Measurements from ENCODE around the gene UMAD1.
A peak's percentile ranks its signal among the peaks of the same experiment; 100 is the strongest.

UMAD1 gene

GRCh38 chr7:7693881-7694280 is 53.3 kb downstream of the UMAD1 start:
- no peak for FAIRE-seq

DNA sequence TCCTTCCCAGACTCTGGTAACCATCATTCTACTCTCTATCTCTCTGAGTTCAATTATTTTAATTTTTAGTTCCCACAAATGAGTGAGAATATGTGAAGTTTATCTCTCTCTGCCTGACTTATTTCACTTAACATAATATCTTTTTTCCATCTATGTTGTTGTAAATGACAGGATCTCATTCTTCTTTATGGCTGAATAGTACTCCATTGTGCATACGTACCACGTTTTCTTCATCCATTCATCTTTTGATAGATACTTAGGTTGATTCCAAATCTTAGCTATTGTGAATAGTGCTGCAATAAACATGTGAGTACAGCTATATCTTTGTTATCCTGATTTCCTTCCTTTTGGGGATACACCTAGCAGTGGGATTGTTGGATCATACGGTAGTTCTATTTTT is 54.0 kb downstream of the UMAD1 start:
- no peak for FAIRE-seq

DNA sequence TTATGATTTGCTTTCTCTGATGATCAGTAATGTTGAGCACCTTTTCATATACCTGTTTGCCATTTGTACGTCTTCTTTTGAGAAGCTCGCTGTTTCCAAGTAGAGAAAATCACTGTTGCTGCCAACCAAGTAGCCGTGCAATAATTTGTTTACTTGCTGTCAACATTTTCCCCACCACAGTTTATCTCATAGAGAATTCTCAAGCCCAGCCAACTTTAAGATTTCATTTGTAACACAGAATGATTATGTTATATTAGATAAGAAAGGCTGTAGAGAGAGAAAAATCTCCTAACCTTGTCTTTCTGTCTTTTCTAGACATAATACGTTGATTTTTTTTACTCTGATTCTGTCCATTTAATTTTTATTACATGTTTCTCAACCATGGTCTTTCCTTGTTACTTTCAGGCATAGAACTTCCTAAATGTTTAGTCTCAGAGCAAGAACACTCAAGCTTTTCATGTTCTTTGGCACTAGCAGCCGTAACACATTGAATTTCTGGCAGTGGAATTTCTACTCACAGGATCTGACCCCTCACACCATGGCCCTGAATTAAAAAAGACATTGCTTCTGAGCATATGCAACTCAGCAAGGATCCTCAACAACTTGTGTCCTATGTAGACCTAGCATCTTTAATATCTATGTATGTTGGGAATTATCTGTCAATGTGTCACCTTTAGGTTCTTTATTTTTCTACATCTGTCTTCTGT is 54.7 kb downstream of the UMAD1 start:
- FAIRE-seq, result no peak

GRCh38 chr7:7696458-7697119 is 56.0 kb downstream of the UMAD1 start:
- no peak for FAIRE-seq

GRCh38 chr7:7698930-7699329 is 58.4 kb downstream of the UMAD1 start:
- no peak for FAIRE-seq

DNA sequence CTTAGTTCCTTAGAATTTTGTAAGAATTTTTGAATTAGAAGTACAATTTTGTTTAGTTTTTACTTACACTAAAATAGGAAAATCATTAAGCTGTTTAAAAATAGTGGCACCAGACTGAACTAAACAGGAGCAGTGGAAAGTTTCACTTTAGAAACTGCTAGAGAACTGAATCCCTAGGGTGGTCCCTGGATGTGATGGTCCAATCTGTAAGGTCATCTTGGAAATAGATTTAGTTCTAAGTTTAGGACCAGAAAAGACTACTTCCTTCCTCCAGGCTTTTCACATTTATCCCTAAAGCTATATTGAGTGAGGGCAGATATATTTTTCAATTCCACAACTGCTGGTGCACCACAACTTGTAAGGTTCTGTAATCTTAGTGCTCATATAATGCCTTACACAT is 58.8 kb downstream of the UMAD1 start:
- FAIRE-seq, result no peak

- FAIRE-seq, result no peak
Measured at GRCh38 chr7:7699970-7700369, 59.4 kb downstream of the UMAD1 start.

GRCh38 chr7:7701527-7701926 is 61.0 kb downstream of the UMAD1 start:
- no peak for FAIRE-seq

GRCh38 chr7:7702826-7703225 is 62.3 kb downstream of the UMAD1 start:
- peak; percentile 83 for FAIRE-seq

GRCh38 chr7:7703427-7703826 is 62.9 kb downstream of the UMAD1 start:
- FAIRE-seq, result no peak

- no peak for FAIRE-seq
Measured at GRCh38 chr7:7704867-7705266, 64.3 kb downstream of the UMAD1 start.

- FAIRE-seq, result no peak
Measured at GRCh38 chr7:7705318-7705717, 64.8 kb downstream of the UMAD1 start.

DNA sequence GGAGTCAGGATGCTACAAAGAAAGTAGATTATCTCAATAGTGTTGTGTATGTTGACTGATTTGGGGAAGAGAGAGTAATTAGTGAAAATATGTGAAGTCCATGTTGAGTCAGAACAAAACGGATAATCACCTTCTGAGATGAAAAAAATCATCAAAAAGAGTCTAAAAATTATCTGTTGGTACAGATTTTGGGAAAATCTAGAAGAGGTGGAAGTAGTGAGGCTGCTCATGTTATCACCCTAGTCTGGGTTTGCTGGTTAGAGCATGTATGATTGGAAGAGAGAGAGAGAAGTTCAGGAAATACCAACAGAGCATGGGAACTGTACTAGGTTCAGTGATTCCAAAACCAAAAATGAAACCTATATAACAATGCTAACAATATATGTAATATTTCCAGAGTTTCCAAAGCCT is 65.6 kb downstream of the UMAD1 start:
- no peak for FAIRE-seq

DNA sequence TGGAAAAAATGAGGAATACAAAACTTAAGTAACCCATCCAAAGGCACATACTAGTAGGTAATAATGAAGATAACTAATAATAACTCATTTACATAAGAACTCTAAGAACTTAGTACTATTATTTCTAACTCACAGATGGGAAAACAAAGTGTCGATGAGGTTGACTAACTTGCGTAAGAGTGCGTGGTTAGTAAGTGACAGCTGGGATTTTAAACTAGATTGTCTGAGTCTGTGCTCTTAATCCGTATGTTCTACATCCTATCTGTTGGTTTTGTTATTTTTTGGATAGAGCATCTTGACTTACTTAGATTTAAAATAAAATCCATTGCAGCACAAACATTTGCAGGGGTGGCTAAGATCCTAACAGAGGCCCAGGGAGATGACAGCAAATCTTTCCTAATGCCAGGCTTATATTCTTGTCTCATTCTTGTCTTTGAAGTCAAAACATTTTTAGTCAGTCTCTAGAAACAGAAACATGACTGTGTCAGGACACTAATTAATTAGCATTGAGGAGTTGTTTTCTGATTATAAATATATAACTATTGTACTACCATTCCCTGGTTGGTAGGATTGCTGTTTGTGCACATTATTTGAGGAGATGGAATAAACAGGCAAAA is 66.1 kb downstream of the UMAD1 start:
- FAIRE-seq, result no peak

DNA sequence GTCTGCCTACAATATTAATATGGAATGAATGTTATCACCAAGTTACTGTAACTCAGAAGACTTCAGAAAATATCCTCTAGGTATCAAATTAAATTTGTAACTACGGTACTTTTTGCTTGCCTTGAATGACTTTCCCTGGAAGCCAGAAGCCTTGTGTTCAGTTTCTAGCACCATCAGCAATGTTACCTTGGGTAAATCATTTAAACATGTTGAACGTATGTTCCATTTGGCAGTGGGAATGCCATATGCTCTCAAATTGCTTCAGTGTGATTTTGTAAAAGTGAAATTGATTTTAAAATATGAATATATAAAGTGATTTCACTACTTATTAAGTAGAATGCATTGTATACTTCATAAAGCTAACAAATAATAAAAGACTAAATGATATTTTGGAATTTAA is 66.7 kb downstream of the UMAD1 start:
- no peak for FAIRE-seq

DNA sequence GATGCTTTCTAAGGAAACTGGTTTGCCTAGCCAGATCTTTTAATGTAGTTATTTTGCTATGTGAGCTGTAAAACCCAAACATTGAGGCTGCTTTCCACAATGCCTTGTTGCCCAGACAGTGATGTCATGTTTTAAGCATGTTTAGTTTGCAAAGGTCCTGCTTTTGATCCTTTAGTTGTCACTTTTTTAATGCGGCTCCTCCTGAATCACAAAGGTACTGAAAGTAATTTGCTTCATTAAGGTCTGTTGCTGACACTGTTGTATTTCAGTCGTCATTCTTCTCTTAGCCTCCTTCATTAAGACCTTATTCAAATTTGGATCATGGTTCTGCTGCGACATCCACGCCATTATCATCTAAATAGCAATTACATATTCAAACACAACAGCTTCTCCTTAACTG is 67.3 kb downstream of the UMAD1 start:
- no peak for FAIRE-seq

GRCh38 chr7:7709291-7709690 is 68.7 kb downstream of the UMAD1 start:
- FAIRE-seq, result no peak

DNA sequence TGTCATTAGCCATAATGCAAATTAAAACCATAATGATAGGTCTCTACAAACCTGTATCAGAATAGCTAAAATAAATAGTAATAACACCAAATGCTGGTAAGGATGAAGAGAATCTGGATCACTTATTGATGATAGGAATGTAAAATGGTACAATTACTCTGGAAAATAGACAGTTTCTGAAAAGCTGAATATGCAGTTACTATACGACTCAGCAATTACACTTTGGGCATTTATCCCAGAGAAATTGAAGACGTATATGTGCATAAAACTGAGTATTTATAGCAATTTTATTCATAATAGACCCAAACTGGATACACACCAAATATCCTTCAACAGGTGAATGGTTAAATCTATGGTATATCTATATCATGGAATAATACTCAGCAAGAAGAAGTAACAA is 69.9 kb downstream of the UMAD1 start:
- FAIRE-seq, result no peak

- no peak for FAIRE-seq
Measured at GRCh38 chr7:7713730-7714129, 73.2 kb downstream of the UMAD1 start.

GRCh38 chr7:7718492-7718891 is 77.9 kb downstream of the UMAD1 start, which contains the start of gene RPA3:
Gene RPA3, minus strand, starts transcription at chr7:7718607. Its CDS starts 78,189 bp downstream, at chr7:7640418.
- FAIRE-seq, result no peak

GRCh38 chr7:7719236-7719635 is 78.7 kb downstream of the UMAD1 start:
- FAIRE-seq, result no peak

DNA sequence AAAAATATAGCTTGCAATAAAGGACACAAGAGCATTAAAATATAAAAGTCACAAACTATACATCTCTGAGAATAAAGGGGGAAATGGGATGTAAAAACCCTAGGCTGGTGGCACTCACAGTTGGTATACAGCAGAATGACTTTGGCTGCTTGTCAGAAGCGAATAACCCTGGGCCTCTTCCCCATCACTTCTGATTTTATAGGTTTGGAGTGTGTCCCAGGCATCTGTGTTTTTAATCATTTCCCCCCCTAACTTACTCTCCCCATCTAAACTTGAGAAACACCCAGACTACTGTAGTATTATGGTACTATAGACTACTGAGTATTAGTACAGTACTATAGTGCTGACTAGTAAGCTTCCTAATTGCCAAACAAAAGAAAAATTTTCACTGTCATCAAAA is 79.6 kb downstream of the UMAD1 start:
- no peak for FAIRE-seq

GRCh38 chr7:7720750-7721621 is 80.4 kb downstream of the UMAD1 start:
- no peak for FAIRE-seq
